Pericardium fibroblast (primary cell): ENCODE data around the gene PCDHA8. TPM values are rescaled to one million over a fixed set of nuclear protein-coding genes. Genes with fewer than 3 reads are reported as not detected.

Experiments
- total RNA-seq: library from RNA; depleted of rRNA; stranded (reverse); fragments of >200 nt; gene quantifications from 2 replicates; pipeline ENCODE4 v1.2.3, GENCODE V29; 2015

The PCDHA8 gene
- total RNA-seq, 1 donor from 2014 or later, result 0.09 TPM

Other genes starting within 250 kb of the PCDHA8 start
- 0.17 and 4.3 TPM in 2 replicates for gene CD14, start 208.0 kb upstream of the PCDHA8 start, total RNA-seq
- 8.6 and 11.8 TPM in 2 replicates for gene TMCO6, start 201.7 kb upstream of the PCDHA8 start, total RNA-seq
- 52.4 and 86.2 TPM in 2 replicates for gene NDUFA2, start 193.6 kb upstream of the PCDHA8 start, total RNA-seq
- 49.4 and 66.8 TPM in 2 replicates for gene IK, start 193.4 kb upstream of the PCDHA8 start, total RNA-seq
- gene WDR55, start 176.3 kb upstream of the PCDHA8 start, total RNA-seq, result 11.1 and 14.2 TPM in 2 replicates
- gene DND1, start 167.6 kb upstream of the PCDHA8 start, total RNA-seq, result not detected in 2 replicates
- 51.8 and 56.4 TPM in 2 replicates for gene HARS1, start 149.8 kb upstream of the PCDHA8 start, total RNA-seq
- 15.4 and 18.9 TPM in 2 replicates for gene HARS2, start 149.7 kb upstream of the PCDHA8 start, total RNA-seq
- gene ZMAT2, start 140.7 kb upstream of the PCDHA8 start, total RNA-seq, result 26.7 and 33.5 TPM in 2 replicates
- gene PCDHA1, start 55.0 kb upstream of the PCDHA8 start, total RNA-seq, result not detected in 2 replicates
- gene PCDHA2, start 46.3 kb upstream of the PCDHA8 start, total RNA-seq, result not detected in 2 replicates
- gene PCDHA3, start 40.1 kb upstream of the PCDHA8 start, total RNA-seq, result 0.12 TPM in 1 of 2 replicates, not detected in the other
- 0.23 TPM in 1 of 2 replicates, not detected in the other for gene PCDHA4, start 34.1 kb upstream of the PCDHA8 start, total RNA-seq
- under 0.01 TPM in 1 of 2 replicates, not detected in the other for gene PCDHA5, start 19.6 kb upstream of the PCDHA8 start, total RNA-seq
- 0.17 and 0.35 TPM in 2 replicates for gene PCDHA6, start 13.2 kb upstream of the PCDHA8 start, total RNA-seq
- 0.09 and 0.12 TPM in 2 replicates for gene PCDHA7, start 6.9 kb upstream of the PCDHA8 start, total RNA-seq
- gene PCDHA9, start 7.2 kb downstream of the PCDHA8 start, total RNA-seq, result not detected in 2 replicates
- gene PCDHA10, start 14.7 kb downstream of the PCDHA8 start, total RNA-seq, result under 0.01 TPM in 2 replicates
- not detected in 2 replicates for gene PCDHA11, start 27.8 kb downstream of the PCDHA8 start, total RNA-seq
- not detected in 2 replicates for gene PCDHA12, start 34.1 kb downstream of the PCDHA8 start, total RNA-seq
- not detected in 2 replicates for gene PCDHA13, start 40.9 kb downstream of the PCDHA8 start, total RNA-seq
- gene PCDHAC1, start 85.1 kb downstream of the PCDHA8 start, total RNA-seq, result under 0.01 and 0.34 TPM in 2 replicates
- gene PCDHAC2, start 125.3 kb downstream of the PCDHA8 start, total RNA-seq, result 0.60 and 2.6 TPM in 2 replicates
- not detected in 2 replicates for gene PCDHB1, start 210.2 kb downstream of the PCDHA8 start, total RNA-seq